ENCODE measurements around the gene PTCD2.

The PTCD2 gene

DNA sequence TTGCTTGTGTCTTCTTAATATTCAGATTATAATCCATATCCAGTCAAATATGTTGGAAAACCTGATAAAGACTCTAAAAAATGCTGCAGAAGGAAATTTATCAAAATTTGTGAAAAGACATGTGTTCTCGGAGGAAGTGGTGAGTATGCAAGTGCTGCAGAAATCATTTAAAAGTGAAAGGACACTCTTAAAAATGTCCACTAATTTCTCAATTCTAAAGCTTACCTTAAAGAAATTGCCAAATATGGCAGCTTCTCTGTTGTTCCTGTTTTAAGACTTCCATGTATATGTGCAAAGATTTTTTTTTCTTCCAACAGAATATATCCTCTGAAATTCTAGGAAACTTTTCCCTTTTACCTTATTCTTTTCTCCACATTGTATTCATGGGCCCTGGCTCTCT, 32.4 kb downstream of the PTCD2 start:
- no peak for DNase-seq

DNA sequence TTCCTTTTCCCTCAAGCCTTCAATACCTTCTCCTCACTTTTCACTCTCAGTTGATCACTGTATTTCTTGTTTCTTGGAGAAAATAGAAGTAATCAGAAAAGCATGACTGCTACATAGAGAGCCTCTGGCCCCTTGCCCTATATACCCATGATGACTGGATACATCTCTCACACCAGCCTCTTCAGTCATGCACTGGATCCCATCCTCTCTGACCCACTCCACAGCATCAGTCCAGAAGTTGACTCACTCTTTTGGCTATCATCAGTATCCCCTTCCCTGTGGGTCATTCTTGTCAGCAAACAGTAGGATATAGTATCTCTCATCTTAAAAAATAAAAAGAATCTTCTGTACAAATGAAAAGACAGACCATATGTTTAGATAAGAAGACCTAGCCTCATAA, 32.9 kb downstream of the PTCD2 start:
- DNase-seq = no peak

DNA sequence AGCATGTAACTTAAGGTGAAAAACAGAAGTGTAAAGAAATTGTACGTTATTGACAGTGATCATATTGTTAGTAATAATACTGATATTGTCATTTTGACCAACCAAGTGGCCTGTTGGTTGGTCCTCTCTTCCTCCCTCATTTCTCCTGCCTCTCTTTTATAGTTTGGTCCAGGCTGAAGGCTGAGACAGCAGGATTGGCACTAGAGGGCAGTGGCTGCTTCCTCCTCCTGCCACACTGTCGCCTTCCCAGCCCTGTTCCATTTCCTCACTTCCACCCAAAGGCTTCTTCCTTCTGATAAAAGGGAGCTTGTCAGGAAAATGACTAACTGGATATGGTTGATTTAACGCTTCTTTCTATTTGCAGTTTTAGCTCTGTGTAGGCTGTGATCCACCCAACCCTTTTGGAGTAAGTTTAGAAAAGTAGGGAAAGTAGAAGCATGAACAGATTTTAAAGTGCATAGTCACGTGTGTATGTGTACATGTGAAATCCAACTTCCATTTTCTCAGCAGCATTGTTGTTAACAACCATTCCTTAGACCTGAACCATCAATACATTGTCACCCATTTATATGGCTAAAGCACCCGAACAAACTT, 35.6 kb downstream of the PTCD2 start:
- DNase-seq = no peak

DNA sequence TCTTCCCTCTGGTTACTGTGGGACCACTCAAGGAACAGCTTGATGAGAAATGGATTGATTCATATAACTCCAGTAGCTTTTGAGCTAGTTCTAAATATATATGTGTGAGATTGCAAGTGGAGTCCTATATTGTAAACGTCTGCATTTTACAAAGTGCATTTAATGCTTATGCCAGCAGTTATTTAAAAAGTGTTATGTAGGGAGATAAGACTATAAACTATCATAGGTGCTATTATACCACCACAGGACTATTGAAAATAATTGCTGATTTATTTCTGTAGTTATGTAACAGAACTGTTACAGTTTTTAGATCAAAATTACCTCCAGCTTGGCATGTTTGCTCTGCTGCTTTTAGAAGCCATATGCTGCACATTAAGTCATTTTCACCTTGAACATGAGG, 36.2 kb downstream of the PTCD2 start:
- DNase-seq = no peak

DNA sequence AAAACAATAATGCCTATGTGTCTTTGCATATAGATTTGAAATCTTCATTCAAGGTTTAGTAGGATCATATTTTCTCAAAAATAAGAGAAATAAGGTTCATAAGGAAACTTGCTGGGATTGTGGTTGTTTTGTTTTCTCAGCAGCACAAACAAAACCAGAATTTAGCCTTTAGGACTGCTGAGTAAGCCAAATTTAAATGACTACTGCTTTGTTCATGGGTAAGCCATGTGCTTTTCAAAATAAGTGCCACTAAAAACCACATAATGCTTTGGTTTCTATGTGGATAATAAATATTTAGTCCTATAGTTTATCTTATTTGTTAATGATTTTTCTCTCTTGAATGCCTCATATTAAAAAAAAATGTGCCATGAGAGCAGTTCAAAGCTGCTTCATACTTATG, 38.8 kb downstream of the PTCD2 start:
- DNase-seq = no peak

DNA sequence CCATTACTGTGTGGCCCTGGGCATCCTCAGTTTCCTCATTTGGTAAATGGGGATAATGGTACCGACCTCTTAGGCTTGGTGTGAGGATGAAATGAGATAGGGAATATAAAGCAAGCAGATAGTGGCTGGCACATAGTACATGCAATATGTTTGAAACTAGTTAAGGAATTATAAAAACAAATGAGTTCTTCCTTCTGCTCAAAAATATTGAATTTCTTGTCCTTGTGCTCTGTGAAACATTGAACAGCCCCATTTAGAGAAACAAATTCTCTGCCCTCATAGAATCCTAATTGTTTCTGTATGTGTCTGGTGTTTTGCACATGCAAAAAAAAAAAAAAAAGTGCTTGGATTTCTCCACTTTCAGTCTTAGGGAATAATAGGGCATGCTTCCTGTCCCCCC, 39.7 kb downstream of the PTCD2 start:
- DNase-seq = no peak

DNA sequence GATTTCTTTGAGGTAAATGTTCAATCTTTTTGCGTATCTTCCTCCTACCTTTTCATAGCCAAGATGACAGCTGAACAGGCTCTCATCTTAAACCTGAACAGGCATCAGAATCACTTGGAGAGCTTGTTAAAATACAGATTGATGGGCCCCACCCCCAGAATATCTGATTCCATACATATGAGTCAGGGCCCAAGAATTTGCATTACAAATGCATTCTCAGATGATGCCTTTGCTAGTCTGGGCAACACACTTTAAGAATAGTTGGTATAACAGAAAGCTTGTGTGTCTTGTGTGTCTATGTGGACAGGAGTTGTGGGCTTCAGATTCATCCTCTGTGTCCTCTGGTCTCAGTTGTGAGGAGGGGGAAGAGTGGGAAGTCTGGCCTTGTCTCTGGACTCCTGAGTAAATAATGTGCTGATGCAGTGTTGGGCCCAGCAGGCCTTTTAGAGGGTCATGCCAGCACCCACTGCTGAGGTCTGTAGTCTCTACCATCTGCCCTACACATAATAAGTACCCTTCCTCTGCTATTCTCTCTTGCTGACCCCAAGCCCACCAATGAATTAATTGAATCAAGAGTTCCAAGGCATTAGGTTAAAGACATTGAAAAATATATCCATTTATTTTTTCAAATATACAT, 43.1 kb downstream of the PTCD2 start:
- no peak for DNase-seq

DNA sequence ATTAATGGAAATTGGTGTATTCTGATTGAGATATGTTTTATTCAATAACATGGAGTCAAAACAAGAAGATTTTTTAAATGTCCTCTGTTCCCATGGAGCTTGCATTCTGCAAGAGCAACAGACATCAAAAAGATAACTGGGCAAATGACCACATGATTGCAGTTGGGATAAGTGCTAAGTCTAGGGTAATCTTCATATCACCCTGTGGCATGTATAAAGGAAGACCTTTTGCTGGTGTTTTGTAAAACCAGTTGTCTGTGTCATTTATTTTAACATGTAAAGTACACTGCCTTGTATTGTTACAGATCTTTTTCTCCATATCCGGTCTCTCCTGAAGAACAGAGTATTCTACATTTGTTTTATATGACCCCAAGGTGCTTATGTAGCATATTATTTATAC, 44.0 kb downstream of the PTCD2 start:
- no peak for DNase-seq

DNA sequence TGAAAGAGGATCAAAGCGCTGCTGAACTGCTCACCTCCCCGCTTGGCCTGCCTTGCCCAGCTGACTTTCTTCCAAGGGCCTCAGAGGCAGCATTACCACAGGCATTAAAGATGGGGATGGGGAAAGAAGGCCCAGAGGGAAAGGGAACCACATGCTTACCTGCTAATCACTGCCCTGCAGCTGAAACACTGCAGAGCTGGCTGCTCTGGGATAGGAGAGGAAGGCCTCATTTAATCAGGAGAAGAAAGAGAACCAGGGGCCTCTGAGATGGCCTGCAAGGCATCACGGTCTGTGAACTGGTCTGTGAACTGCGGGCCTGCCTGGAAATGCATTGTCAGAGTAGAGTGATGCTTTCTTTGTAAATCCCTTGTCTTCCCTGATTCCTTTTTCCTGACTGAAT, 44.8 kb downstream of the PTCD2 start:
- no peak for DNase-seq

DNA sequence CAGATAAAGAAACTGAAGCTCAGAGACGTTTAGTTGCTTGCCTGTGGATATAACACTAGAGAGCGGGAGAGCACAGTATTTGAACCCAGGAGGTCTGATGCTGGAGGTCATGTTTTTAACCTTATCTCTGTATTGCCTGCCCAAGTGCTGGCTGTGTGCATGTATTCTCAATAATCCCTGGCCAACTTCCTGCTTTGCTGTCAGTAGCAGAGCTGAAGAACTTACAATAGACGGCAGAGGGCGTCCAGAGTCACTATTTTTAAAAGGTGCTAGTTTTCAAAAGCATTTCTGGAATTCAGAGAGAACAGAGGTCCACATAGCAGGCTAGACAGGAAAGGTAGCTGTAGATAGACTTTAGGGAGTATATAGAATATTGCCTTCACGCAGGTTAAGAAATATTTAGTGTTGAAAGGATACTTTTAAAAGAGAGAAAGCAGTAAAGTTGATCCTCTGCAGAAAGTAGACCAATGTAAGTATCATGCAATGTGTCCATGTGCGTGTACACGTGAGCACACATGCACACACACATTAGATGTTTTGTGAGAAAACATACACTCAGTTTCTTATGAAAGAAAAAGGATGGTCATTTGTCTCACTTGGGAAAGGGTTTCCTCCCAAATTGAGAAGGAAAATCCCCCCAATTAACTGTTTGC, 46.3 kb downstream of the PTCD2 start:
- DNase-seq = no peak

DNA sequence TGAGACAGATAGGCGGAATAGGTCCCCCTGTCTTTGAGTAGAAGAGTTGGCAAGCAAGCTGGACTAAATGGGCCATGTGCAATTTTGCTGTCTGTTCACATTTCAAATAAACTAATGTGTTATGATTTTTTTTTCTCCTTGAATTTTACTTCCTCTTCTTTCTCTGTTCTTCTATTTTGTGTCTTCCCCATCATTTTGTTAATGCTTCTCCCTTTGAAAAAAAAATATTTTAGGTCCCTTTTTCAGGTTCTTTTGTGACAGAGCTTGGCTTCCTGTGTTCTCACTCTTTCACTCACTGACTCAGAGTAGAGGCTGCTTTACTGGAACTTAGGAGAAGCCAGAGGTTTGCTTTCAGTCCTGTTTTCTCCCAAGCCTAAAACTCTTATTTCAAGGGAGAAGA, 48.1 kb downstream of the PTCD2 start:
- DNase-seq = no peak

DNA sequence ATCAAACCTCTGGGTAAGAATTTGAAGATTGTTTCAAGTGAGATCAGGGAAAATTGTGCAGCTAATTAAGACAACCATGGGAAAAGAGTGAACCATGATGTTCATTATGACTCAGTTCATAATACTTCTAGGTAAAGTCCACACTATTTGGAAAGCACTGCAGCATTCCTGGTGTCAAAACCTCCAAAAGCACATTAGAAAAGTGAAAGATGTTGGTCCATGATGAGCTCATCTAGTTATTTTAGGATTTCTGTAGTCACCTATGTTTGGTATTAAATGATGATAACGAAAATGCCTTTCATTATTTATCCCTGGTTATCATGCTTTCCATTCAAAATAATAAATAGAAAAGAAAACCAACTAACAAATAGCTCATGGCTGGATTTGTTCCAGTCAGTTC, 49.1 kb downstream of the PTCD2 start:
- DNase-seq = no peak

DNA sequence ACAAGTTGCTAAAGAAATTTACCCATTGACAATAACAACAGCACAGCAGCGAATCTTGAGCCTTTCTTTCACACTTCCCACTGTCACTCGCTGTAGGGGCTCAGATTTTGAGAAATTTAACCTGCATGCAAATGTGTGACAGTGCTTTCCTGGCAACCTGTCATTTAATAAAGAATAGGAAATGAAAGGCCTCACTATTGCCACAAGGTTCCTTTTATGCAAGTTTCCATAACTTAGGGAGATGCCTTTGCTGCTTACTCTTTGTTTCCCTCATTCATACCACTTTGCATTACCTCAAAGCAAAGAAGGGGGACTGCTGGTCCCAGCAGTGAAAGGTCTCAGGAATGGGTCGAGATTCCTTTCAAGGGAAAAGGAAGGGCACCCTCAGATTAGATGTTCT, 49.5 kb downstream of the PTCD2 start:
- DNase-seq = no peak

DNA sequence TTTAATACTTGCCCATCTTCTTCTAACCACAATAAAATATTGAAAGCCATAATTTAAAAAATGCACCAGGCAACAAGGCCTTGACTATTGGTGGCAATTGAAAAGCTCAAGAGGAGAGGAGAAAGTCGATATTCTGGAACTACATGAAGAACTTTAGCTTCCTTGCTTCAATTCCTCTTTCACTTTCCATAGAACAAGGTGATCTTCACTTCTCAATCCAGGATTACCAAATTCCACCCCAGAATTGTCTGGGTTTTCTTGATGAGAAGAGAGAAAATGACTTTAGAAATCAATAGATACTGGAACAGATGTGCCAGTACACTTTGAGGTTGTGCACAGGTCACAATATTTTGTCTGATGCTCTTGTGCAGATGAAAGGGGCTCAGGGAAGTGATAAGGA, 52.2 kb downstream of the PTCD2 start:
- DNase-seq = no peak

DNA sequence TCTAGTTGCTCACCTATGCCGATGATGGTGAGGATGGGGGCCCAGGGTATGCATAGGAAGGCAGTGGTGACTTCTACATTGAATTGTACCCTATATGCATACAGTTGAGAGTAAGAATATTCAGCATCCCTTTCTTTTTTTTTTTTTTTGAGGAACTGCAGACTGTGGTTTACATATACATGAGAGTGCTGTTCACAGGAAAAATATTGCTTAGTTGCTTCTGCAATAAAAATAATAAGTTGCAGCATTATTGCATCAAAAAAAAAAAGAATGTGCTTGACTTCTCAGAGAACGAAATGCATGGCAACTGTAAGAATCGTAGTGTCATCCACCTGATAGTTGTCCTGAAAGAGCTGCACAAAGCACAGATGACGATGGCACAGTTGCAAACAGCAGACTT, 52.8 kb downstream of the PTCD2 start:
- DNase-seq = no peak

DNA sequence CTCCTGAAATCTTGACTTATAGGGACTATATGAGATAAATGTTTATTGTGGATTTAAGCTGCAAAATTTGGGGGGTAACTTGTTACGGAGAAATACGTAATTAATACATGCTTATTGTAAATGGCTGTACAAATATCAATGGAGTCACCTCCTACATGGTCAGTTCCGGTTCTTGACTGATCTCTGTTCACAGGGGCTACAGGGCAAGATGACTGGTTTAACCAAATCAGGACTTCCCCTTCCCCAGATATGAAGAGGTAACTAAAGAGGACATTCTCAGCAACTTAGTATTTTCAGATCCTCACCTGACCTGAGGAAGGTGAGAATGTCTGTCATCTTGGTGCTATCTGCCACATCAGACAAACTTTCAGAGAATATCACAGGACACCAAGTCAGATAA, 54.7 kb downstream of the PTCD2 start:
- DNase-seq = no peak

DNA sequence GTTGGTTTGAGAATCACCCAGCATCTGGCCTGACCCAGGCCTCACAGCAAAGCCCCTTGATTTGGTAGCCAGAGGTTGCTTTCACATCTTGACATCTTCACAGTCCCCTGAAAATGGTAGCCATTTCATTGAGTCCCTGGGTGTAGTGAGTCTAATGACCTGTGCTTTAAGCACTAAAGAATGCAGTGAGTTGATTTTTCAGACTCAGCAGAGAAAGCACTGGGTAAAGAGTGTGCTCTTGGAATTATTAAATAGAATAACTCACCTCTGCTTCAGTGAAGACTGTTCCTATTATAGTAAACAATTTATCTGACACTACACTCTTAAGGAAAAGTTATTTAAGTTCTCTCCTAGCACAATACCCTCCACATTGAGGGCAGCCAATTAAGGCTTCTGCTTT, 56.2 kb downstream of the PTCD2 start:
- no peak for DNase-seq

DNA sequence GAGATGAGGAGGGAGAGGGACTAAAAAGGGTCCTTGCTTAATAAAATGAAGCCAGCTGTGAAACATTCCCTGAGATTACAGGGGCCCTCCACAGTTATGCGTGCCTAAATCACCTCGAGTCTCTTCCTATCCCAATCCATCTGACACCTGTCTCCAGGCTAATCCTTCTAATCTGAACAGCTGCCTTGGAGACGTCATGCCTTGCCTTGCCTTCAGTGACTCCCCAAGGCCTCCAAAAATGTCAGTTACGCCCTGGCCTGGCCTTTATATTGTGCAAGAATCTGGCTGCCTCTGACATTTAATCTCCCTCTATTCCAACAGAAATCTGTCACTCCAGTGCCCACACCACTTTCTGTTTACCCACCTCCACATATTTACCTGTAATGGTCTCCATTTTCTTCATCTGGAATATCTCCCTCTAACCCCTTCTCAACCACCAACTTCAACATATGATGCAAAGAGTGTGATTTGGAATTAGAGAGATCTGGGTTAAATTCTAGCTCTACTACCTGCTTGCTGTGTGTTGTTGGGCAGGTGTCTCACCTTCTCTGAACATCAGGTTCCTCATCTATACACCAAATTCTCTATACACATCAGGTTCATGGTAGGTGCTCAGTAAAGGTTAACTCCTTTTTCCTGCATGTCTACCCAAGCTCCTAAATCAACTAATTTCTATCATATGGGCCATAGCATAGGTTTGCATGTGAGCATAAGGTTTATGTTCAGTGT, 57.9 kb downstream of the PTCD2 start:
- DNase-seq = no peak

DNA sequence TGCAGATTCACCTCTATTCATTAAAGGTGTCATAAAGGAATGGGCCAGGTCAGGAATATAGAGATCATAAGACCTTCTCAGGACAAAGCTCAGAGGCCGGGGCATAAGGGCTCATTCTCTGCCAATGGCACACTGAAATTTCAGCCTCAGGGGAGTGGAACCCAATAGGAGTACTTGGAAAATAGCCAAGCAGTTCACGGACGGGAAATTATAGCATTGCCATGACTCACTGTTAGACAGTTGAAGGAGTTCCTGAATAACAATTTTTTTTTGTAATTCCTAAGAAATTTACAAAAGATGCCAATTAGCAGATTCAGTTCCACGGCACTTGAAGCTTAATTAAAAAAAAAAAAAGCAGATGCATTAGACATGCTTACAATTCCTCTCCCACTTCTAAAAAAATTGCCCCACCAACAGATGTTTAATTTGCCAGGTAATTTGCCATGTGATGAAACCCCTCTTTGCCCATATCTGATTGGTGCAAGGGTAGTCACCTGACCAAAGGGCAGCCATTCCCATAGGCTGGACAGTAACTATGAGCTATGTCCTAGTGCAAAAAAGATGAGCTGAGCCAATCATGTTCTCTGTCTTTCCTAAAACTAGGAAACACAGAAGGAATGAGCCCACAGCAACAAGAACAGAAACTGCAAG, 58.6 kb downstream of the PTCD2 start:
- DNase-seq = no peak

DNA sequence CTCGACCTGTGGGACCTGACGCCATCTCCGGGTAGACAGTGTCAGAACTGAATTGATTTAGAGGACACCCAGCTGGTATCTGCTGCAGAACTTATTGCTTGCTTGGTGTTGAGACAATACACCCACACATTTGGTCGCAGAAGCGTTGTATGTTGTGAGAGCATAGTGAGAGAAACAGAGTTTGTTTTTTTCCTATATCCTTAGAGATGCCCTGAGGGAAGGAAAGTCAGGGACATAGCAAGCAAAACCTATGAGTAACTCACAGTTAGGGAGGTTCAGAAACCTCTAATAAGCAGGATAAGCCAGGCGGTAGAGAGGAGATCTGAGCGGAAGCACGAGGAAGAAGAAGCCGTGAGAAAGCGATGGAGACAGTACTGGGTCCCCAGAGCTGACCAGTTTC, 59.8 kb downstream of the PTCD2 start:
- no peak for DNase-seq

DNA sequence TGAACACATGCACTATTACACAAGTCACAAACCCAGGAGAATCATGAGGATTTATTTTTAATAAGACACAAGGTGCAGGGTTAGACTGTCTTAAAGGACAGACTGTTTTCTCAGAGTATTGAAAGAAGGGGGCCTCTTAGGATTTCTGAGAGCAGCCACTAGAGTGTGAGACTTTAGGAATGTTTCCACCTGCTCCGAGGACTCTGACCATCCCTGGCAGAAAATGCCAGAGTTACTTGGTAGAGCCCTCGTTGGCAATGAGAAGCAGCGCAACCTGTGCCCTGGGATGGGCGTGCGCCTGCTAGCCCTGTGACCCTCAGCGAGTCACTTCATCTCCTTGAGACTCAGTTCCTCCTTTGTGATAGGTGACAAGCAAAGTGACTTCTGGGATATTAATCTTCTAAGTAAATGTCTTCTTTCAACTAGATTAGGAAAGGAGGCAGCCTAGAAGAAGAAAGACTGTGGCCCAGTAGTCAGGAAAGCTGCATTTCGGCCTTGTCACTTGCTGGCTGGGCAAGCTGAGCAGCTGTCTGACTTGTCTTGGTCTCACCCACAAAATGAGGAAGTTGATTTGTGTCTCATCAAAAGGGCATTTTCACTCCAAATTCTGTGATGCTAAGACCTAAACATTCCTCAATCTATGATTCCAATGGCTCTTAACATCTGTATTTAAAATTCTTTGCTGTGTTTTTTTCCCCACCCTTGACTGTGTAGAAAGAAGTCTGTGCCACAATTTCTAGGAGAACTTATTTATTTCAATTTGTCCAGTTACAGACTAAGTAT, 60.5 kb downstream of the PTCD2 start:
- DNase-seq = no peak

DNA sequence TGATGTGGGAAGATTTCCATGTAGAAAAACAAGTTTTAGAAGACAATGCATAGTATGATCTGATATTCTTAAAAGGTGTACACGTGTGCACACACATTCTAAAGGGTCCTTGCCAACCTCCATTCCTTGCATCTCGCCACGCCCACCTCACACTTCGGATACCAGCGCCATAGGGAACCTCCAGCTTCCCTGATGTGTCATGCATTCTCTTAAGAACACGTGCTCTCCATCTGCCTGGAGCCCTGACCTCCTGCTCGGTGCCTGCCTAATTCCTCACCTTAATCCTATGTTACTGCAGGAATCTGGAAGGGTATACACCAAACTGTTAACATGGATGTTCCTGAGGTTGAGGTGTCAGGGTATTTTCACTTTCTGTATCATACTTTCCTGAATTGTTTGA, 63.1 kb downstream of the PTCD2 start:
- peak; percentile 36 for DNase-seq

DNA sequence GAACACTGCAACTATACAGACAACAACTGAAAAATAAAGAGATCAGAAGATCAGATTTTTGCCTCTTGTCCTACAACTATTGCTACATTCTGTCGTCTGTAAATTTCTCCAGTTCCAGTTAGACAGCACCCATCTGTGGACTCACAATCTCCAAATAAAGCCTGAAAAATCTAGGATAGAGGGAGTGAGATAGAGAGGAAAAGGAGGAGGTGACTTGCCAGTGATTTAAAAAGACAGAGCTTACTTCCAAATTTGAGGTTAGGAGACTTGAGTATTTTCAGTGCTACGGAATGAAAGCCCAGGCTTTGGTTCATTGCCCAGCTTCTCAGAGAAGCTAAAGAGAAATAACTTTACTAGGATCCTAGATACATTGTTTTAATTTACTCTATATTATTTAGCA, 63.6 kb downstream of the PTCD2 start:
- DNase-seq = no peak

All from 8988T (cell line).